Adipocyte (in vitro differentiated cells): ENCODE data around the gene AGRN.

Experiments used
- DNase-seq: peaks from one replicate; pipeline ENCODE4 v3.0.0-alpha.2; 2015; ENCODE audit warnings: low read depth
- H3K27me3 ChIP-seq: replicated peaks from 2 replicates; pipeline ENCODE4 v1.7.0; 2013; ENCODE audit warnings: mild to moderate bottlenecking, low read length, moderate library complexity; ENCODE audit not compliant: control insufficient read depth, insufficient read depth
- H3K36me3 ChIP-seq: 2 replicates; pipeline ENCODE4 v1.7.0; 2013; ENCODE audit warnings: low read length, mild to moderate bottlenecking, moderate library complexity; ENCODE audit not compliant: control insufficient read depth, insufficient read depth, severe bottlenecking
- H3K4me1 ChIP-seq: 2 replicates; pipeline ENCODE4 v1.7.0; 2013; ENCODE audit warnings: mild to moderate bottlenecking, low read length, moderate library complexity; ENCODE audit not compliant: control insufficient read depth, insufficient read depth
- H3K4me3 ChIP-seq: 2 replicates; pipeline ENCODE4 v1.7.0; 2013; ENCODE audit warnings: mild to moderate bottlenecking, low read length, moderate library complexity
- H3K9ac ChIP-seq: 2 replicates; pipeline ENCODE4 v1.7.0; 2013; ENCODE audit warnings: mild to moderate bottlenecking, low read length, moderate library complexity
- H3K9me3 ChIP-seq: 2 replicates; pipeline ENCODE4 v1.7.0; 2013; ENCODE audit warnings: mild to moderate bottlenecking, low read length, moderate library complexity; ENCODE audit not compliant: control insufficient read depth

AGRN gene

DNA sequence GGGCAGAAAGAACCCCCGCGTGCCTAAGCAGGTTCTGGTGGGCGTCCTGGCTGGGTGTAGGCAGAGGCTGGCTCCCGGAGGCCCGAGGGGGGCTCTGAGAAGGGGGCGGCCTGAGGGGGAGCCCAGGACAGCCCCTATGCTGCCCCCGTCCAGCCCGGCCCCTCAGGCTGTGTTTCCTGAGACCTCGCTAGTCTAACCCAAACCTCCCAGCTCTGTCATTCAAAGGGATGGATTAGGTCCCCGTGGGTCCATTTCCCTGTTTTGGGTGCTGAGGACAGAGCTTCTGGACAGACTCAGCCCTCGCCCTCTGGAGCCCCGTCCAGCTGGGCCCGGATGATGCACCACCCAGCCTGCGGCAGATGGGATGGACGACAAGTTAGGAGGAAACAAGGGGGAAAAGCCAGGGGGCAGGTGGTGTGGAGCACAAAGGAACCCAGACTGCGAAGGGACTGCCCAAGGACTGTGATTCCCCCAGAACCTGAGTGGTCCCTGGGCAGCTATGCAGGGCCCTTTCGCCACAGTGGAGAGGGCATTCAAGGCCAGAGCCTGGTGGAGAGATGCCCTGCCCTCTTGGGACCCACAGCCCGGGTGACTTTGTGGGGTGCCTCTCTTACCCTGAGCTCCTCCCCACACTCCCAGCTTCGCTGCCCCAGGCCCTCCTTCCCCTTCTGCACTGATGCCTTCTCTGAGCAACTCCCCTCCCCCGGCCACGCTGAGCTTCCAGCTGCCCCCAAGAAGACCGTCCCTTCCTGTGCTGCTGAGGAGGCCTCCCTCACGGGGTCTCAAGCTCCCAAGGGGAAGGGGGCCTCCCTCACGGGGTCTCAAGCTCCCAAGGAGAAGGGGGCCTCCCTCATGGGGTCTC, 22.8 kb upstream of the AGRN start:
- peaks cover 3% of the 10 kb centered on the region for H3K4me1 ChIP-seq
- peaks cover 19% of the 10 kb centered on the region for H3K27me3 ChIP-seq
- no peak overlapping the region for H3K4me3 ChIP-seq
- no peaks in the 10 kb centered on the region for H3K36me3 ChIP-seq
- H3K9ac ChIP-seq, result no peak overlapping the region
- no peak for DNase-seq
- peaks cover 6% of the 10 kb centered on the region for H3K9me3 ChIP-seq

DNA sequence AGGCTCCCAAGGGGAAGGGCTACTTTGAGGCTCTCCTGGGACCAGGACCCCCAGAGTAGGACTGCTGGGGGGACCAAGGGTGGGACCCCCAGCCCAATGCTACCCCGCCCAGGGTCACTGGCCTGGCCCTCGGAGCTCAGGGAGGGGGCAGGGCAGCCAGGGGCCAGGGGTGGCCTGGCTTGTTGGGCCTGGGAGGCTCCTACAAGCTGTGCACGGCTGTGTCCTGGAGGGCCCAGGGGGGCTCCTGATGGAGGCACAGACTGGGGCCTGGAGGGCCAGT, 22.3 kb upstream of the AGRN start:
- Histone ChIP-seq H3K27me3 (peaks cover 19% of the 10 kb centered on the region), H3K9ac (no peak overlapping the region), H3K4me3 (no peak overlapping the region), H3K9me3 (peaks cover under 1% of the 10 kb centered on the region), H3K4me1 (peaks cover 3% of the 10 kb centered on the region), H3K36me3 (no peaks in the 10 kb centered on the region)
- DNase-seq, result no peak

DNA sequence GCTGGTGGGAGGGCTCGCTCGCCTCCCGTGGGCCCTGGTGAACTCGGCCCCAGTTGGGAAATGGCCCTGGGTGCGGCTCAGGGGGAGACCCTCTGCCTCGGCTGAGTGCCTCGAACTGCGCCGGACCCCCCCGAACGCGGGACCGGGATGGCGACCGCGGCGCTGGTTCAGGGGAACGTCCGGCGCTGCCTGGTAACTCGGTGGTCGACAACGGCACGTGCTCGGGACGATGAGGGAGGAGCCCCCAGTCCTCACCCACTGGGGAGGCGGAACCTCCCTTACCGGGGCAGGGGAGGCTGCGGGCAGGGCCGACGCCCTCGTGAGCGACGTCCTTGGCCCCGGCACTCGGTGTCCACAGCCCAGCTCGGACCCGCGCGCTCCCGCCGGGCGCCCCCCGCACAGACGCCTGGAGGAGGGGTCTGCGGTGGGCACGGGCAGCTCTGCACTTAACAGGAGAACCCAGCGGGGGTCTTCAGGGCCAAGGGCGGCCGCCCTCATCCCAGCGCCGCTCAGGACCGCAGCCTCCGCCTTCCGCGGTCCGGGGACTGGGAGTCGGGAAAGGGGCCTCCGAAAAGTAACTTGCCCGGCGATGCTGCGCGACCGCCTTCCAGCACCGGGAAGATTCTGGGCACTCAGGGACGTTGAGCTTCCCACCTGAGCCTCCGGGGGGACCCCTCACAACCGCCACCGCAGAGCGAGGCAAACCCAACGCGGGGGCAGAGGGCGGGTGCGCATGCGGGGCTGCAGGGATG, 21.8 kb upstream of the AGRN start:
- Histone ChIP-seq H3K4me1 (peaks cover 3% of the 10 kb centered on the region), H3K4me3 (no peak overlapping the region), H3K36me3 (no peaks in the 10 kb centered on the region), H3K9ac (no peak overlapping the region), H3K9me3 (no peaks in the 10 kb centered on the region), H3K27me3 (peaks cover 24% of the 10 kb centered on the region)
- DNase-seq, result no peak

DNA sequence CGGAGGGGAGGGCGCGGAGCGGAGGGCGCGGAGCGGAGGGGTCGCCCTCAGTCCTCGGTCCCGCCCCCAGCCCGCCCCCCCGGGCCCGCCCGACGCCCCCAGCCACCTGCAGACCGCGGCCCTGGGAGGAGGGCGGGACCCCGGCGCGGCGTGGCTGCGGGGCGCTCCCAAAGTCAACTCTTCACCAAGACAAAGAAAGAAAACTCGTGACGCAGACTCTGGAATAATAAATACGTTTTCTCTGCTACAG, 21.2 kb upstream of the AGRN start:
- H3K9me3 ChIP-seq, result no peaks in the 10 kb centered on the region
- no peaks in the 10 kb centered on the region for H3K36me3 ChIP-seq
- H3K4me1 ChIP-seq, result peaks cover 3% of the 10 kb centered on the region
- H3K4me3 ChIP-seq, result peak overlapping the region; percentile 37
- H3K27me3 ChIP-seq, result peaks cover 29% of the 10 kb centered on the region
- H3K9ac ChIP-seq, result no peak overlapping the region
- DNase-seq, result no peak

DNA sequence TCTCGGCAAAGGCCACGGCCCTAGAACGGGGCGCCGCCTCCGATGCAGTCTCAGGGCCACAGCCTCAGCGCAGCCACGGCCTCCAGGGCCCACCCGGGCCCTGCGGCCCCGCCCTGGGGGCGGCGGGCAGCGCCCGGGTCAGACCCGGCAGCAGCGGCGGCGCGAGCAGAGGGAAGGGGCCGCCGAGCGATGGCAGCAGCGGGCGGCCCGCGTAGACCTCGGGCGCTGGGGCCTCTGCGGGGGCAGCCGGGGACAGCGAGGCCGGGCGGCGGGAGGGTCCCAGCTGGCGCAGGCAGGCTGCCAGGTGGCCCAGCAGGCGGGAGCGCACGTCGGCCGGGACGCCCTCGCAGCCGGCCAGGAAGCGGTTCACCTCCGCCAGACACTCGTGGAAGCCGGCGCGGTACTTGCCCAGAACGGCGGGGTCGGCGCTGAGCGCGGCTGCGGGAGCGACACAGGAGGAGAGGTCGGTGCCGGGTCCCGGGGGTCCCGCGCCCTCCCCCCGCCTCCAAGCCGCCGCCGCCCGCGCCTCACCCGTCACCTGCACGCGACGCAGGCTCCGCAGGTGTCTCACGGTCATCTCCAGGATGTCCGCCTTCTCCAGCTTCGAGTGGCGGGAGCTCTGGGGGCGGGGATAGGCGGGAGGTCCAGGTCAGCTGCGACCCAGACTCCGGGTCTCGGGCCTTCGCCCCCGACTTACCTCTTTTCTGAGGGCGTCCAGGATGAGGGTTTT, 20.8 kb upstream of the AGRN start:
- Histone ChIP-seq H3K4me1 (peaks cover 3% of the 10 kb centered on the region), H3K9ac (no peak overlapping the region), H3K27me3 (peaks cover 29% of the 10 kb centered on the region), H3K9me3 (no peaks in the 10 kb centered on the region), H3K4me3 (peak overlapping the region; percentile 37), H3K36me3 (no peaks in the 10 kb centered on the region)
- DNase-seq, result peak; percentile 78

DNA sequence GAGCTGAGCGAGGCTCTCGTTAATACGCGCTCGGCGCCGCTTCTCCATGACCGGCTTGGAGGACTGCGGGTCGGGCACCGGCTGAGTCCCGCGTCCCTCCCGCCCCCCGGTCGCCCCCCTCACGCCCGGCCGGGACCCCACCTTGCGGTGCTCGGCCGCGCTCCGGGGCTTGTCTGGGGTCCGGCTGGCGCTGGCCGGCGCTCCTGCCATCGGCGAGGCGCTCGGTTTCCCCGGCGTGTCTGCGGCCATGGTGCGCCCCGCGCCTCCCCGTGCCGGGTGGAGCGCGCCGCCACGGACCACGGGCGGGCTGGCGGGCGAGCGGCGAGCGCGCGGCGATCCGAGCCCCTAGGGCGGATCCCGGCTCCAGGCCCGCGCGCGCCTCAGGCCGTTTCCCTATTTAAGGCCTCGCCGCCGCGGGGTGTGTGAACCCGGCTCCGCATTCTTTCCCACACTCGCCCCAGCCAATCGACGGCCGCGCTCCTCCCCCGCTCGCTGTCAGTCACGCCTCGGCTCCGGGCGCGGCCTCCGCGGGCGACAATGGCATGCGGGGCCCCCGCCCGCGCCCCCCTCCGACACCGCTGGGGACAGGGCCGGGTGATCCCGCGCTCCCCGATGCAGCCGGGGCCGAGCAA, 20.1 kb upstream of the AGRN start, which contains the start of gene HES4:
Gene HES4, minus strand, starts transcription at position 373 of the 632 bp plus-strand sequence. Its CDS starts 124 bp downstream, at position 249.
- H3K36me3 ChIP-seq, result no peaks in the 10 kb centered on the region
- H3K4me3 ChIP-seq, result peak within 1 kb of the TSS; percentile 74
- H3K9me3 ChIP-seq, result no peaks in the 10 kb centered on the region
- peaks cover 35% of the 10 kb centered on the region for H3K27me3 ChIP-seq
- peak; percentile 98 for DNase-seq
- H3K4me1 ChIP-seq, result peaks cover 3% of the 10 kb centered on the region
- H3K9ac ChIP-seq, result peak within 1 kb of the TSS; percentile 51

DNA sequence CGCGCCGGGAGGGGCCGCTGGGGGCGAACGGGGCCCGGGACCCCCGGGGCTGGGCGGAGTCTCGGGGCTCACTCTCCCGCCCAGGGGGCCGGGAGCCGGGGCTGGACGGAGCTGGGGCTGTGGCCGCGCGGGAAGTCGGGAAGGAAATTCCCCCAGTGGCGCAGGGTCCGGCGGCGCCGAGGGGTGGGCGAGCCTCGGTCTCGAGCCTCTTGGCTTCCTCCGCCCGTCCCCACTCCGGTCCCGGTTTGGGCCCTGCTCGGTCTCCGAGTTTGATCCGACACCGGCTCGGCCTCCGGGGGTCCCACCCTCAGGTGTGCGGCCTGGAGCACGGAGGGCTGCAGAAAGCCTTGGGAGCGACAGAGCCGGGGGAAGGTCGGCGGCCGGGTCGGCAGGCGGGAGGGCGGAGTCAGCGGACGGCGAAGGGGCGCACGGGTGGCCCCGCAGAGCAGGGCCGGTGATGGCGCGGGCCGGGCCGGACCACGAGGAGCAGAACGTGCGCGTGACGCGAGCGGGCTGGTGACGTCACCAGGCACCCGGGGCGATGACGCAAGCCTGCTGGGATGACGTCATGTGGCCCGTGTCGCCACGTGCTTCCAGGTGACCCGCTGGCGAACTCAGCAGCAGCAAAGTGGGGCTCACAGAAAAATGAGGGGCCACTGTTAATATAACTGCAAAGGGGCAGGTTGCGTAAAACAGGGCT, 19.4 kb upstream of the AGRN start:
- peaks cover 36% of the 10 kb centered on the region for H3K27me3 ChIP-seq
- peaks cover 3% of the 10 kb centered on the region for H3K4me1 ChIP-seq
- peak; percentile 92 for DNase-seq
- H3K36me3 ChIP-seq, result no peaks in the 10 kb centered on the region
- no peaks in the 10 kb centered on the region for H3K9me3 ChIP-seq
- H3K9ac ChIP-seq, result peak overlapping the region; percentile 51
- H3K4me3 ChIP-seq, result peak overlapping the region; percentile 74

DNA sequence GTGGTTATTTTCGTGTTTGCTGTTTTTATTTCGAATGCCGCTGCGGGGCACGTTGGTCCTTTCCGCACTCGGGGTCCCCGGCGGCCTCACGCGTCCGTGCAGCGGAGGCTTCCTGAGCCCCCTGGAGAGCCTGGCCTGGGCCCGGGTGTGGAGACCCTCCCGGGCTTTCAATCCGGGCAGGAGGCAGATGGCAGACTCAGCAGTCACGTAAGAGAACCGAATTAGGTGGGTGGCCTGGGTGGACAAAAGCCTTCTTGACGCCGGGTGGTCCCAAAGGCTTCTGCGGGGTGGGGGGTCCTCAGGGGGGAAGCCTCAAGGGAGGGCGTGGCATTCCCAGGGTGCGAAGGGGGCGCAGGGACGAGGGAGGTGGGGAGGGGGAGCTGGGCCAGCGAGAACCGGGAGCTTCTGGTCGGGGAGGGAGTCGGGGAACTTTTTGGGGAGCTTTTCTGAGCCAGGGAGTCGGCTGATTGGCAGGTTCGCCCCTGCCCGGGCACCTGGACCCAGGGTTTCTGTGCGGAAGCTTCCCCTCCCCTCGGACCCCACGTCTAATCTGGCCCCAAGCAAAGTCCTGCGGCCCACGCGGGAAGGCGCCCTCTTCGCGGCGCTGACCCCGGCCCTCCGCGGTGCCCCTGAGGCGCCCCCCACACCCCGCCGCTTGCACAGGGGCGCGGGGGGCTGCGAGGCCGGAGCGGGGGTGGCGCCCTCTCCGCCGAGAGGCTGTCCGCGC, 18.7 kb upstream of the AGRN start:
- H3K9ac ChIP-seq, result no peak overlapping the region
- peaks cover 39% of the 10 kb centered on the region for H3K27me3 ChIP-seq
- no peaks in the 10 kb centered on the region for H3K36me3 ChIP-seq
- peak; percentile 42 for DNase-seq
- H3K4me1 ChIP-seq, result peaks cover 3% of the 10 kb centered on the region
- no peaks in the 10 kb centered on the region for H3K9me3 ChIP-seq
- H3K4me3 ChIP-seq, result peak overlapping the region; percentile 74

DNA sequence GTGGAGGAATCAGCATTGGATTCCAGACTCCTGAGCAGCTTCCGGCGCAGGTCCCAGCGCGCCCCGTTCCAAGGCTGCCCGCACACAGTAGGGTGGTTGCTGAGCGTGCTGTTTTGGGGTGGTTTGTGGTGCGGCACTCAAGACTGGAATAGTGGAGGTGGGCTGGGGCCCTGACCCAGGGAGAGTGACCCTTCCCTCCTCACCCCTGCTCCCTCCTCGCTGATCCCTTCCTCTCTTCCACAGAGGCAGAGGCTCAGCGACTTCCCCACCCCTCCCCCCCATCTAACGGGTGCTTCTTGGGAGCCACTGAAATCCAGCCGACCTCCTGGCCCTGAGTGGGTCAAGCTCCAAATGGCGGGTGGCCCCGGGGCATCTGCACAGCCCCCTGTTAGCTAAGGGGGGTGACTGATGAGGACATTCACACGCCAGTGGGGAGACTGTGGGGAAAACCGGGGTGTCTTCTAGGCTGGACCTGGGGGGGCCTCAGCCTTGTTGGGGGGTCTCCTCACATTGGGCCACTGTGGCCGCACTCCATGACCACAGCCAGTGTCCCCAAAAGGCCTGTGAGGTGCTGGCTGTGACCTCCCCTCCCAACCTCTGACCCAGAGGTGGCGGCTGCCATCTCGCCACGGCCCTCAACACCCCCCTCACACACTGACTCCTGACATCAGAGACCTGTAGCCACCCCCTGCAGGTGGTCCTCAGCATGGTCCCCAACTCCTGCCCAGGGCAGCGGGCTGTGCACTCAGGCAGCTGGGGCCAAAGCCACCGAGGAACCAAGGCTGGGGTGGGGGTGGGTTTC, 16.1 kb upstream of the AGRN start:
- Histone ChIP-seq H3K27me3 (peaks cover 32% of the 10 kb centered on the region), H3K36me3 (no peaks in the 10 kb centered on the region), H3K9ac (no peak overlapping the region), H3K4me1 (peaks cover 3% of the 10 kb centered on the region), H3K9me3 (no peaks in the 10 kb centered on the region), H3K4me3 (no peak overlapping the region)
- no peak for DNase-seq

DNA sequence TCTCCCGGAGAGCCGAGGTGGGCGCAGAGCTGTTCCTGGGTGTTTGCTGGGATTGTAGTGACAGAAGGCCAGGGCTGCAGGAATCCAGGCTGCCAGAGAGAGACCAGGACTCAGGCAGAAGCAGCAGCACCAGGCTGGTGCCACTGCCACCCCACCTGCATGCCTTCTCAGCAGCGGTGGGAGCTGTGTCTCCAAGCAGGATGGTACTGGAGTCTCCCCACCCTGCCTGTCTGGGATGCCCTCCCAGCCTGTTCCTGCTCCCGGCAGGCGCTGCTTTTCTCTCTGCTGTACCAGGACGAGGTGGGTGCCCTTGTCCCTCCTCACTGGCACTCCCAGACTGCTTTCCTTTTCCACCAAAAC, 15.5 kb upstream of the AGRN start:
- DNase-seq, result no peak
- H3K4me3 ChIP-seq, result no peak overlapping the region

More for the DNA sequence above, 15.5 kb upstream of the AGRN start:
- peaks cover 3% of the 10 kb centered on the region for H3K4me1 ChIP-seq
- peaks cover 32% of the 10 kb centered on the region for H3K27me3 ChIP-seq
- no peaks in the 10 kb centered on the region for H3K9me3 ChIP-seq
- H3K36me3 ChIP-seq, result no peaks in the 10 kb centered on the region
- H3K9ac ChIP-seq, result no peak overlapping the region
